H1 (cell line): Measurements from ENCODE around the gene CDC42EP4. TPM values are rescaled to one million over a fixed set of nuclear protein-coding genes. Genes with fewer than 3 reads are reported as not detected.

ENCODE experiments used
- BACH1 ChIP-seq: IDR thresholded peaks from 2 replicates; pipeline ENCODE4 v1.6.1; 2012; ENCODE audit warnings: low read length, improper control_type of control experiment
- EZH2 ChIP-seq: fragments of 200-600 bp; sonication (generic); IDR thresholded peaks from 2 replicates; pipeline ENCODE4 v1.7.1; 2012; ENCODE audit warnings: low read depth, mild to moderate bottlenecking, moderate library complexity, low read length, inconsistent platforms; ENCODE audit not compliant: severe bottlenecking
- KDM5A ChIP-seq: fragments of 200-600 bp; IDR thresholded peaks from 2 replicates; pipeline ENCODE4 v1.7.1; 2012; ENCODE audit warnings: mild to moderate bottlenecking, low read length, inconsistent platforms, mixed read lengths
- polyA plus RNA-seq, 7 experiments: library from polyadenylated mRNA; depleted of rRNA in 3 of 7; stranded (reverse) in 5 of 7; unstranded in 2 of 7; fragments of >200 nt in 5 of 7; fragments of 200-250 nt in 2 of 7; gene quantifications; 1 replicate in 5 of 7; 2 replicates in 1 of 7; 4 replicates in 1 of 7; pipeline versions ENCODE4 v1.2.1 to v1.2.3, GENCODE V29; 2011 to 2013; ENCODE audit warnings: missing spikeins in 2 of 7, mixed read lengths in 2 of 7
- total RNA-seq: library from RNA; stranded (reverse); fragmentation: NEBNext Ultra II Directional; extraction: Animal tissue kit (Norgen Biotek cat#: 25700); gene quantifications from 2 replicates; pipeline ENCODE4 v1.2.1, GENCODE V29; 2021

CDC42EP4 gene
- total and polyA plus RNA-seq, 2 of the 8 experiments (the other 6 are each of a cell fraction or from before 2014, with no cell fraction given), result 8.8 to 12.6 TPM

GRCh38 chr17:73311781-73312641 is at the start of gene CDC42EP4 (continued):
- TF ChIP-seq BACH1 (no peak), KDM5A (no peak), EZH2 (no peak)
